ENCODE results near the gene ACSS1.

- TF ChIP-seq CTCF (IDR thresholded peaks at IDR 0.05) (no peak), POLR2A (IDR thresholded peaks at IDR 0.05) (no peak)
Observed at GRCh38 chr20:25008388-25009217, 49.3 kb downstream of the ACSS1 start.

Data from body of pancreas (tissue), 4 donors.